Anterior cingulate cortex (tissue), 58 donors: ENCODE measurements around the gene GMEB2.

ENCODE experiments used
- DNase-seq, 58 donors: peaks; one replicate each; lab custom pipeline; 2025; lab: John Stamatoyannopoulos, UW

The GMEB2 gene

DNA sequence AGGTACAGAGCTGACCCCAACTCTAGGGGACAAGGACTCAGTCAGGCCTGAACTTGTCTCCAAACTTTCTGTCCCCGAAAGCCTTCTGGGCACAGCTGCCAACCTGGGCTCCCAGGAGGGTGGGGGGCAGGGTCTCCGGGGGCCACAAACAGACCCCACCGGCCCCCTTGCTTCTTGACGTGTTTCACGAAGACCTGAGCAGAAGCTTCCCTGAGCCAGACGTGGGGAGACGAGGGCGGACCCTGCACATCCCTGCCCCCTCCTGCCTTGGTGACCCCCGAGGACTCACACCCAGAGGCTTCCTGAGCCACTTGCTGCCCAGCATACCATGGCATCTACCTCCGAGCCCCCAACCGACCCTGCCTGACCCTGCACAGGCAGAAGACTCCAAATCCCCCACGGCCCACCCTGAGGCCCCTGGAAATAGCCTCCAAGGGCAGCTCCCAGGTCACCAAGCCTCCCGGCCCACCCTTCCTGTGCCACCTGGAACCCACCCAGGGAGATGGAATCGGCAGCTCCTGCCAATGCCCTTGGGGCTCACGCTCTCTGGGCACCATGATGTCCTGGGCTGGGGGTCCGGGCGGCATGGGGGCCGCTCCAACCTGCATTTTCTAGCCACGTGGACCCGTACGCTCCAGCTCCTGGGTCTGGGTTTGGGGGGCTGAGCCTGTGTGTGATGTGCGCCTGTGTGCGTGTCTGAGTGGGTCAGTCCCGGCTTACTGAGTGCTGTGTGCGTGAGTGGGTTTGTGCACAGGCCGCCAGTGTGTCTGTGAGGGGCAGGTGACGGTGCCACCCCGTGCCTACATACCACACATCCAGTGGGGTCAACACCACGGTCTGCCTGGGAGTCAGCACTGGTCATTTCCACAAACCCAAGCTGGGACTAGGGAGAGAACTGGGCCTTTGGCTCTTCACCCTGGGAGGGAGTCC is 87.2 kb downstream of the GMEB2 start:
- DNase-seq: no peak

DNA sequence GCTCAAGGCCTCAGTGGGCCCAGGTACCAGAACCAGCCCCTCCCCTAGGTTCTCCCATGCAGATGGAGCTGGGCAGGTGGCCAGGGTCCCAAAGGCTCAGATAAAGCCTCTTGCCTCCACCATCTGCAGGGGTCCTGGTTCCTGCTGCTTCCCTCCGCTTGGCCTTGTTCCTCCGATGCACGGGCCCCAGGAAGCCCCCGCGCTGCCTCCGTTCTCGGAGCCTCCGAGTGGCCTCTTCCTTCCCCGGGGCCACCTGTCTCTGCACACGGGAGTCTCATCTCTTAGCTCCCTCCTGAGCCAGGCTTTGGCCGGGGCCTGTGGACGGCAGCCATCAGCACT is 87.8 kb downstream of the GMEB2 start:
- no peak for DNase-seq

DNA sequence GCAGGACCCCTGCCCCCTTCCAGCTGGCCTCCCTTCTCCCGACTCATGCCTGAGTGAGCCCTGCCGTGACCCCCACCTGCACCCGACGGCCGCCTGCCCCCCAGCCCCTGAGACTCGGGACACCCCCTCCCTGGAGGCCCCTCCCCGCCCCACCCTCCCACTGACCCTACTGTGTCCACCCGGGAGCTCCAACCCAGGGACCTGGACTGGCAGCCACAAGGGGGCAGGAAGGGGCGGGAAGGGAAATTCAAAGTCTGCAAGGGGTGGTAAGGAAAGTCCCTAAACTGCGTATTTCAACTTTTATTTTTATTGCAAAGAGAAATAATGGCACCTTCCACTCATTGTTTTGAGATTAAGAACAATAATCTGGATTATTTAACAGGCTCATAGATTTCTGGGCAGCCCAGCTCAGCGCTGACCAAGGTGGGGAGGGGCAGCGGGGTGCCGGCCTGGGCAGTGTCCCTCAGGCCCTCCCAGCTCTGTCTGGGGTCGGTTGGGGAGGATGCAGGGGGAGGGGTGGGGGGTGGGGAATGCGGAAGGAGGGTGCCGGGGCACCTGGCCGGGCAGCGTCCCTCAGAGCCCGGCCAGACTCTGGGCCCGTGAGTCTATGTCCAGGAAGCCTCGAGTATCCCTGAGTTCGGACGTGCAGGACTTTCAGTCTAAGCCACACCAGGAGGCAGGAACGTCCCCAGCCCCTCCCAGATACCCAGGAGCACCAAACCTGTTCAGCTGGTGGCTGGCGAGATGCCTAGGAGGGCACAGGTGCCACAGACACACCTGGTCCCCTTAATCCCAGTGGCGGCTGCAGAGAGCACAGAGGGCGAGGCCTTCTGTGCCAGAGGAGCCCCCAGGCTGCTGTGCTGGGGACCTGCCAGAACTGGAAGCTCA is 88.5 kb downstream of the GMEB2 start:
- DNase-seq: no peak
